ENCODE data around the gene TMEM135.

The TMEM135 gene

GRCh38 chr11:87356428-87356827 is 318.7 kb downstream of the TMEM135 start:
- no peaks in the 10 kb centered on the region for H3K27me3 ChIP-seq (ENCODE audit: insufficient read depth, insufficient read length)
- H3K9ac ChIP-seq (ENCODE audit: insufficient read length, low read depth): no peak overlapping the region
- no peaks in the 10 kb centered on the region for H3K9me3 ChIP-seq (ENCODE audit: insufficient read depth, low read length)
- no peaks in the 10 kb centered on the region for H3K4me1 ChIP-seq (ENCODE audit: insufficient read depth, insufficient read length)
- no peak overlapping the region for H3K4me3 ChIP-seq (ENCODE audit: insufficient read length, low read depth)
- no peak for TF ChIP-seq YY1 (IDR thresholded peaks at IDR 0.05; ENCODE audit: insufficient read depth, insufficient read length)
- TF ChIP-seq ZNF274 (IDR thresholded peaks at IDR 0.05; ENCODE audit: low read depth, low read length): no peak
- TF ChIP-seq SUZ12 (IDR thresholded peaks at IDR 0.05; ENCODE audit: extremely low read depth, insufficient read depth, insufficient read length): no peak
- DNase-seq (ENCODE audit: low read depth, low spot score): no peak
- no peaks in the 10 kb centered on the region for H3K36me3 ChIP-seq (ENCODE audit: insufficient read depth, insufficient read length, low read length)

- TF ChIP-seq ZNF274 (IDR thresholded peaks at IDR 0.05; ENCODE audit: low read depth, low read length) (no peak), YY1 (IDR thresholded peaks at IDR 0.05; ENCODE audit: insufficient read depth, insufficient read length) (no peak), SUZ12 (IDR thresholded peaks at IDR 0.05; ENCODE audit: extremely low read depth, insufficient read depth, insufficient read length) (no peak)
- no peaks in the 10 kb centered on the region for H3K36me3 ChIP-seq (ENCODE audit: insufficient read depth, insufficient read length, low read length)
- no peaks in the 10 kb centered on the region for H3K9me3 ChIP-seq (ENCODE audit: insufficient read depth, low read length)
- no peak for DNase-seq (ENCODE audit: low read depth, low spot score)
- H3K4me3 ChIP-seq (ENCODE audit: insufficient read length, low read depth): no peak overlapping the region
- H3K9ac ChIP-seq (ENCODE audit: insufficient read length, low read depth): no peak overlapping the region
- no peaks in the 10 kb centered on the region for H3K4me1 ChIP-seq (ENCODE audit: insufficient read depth, insufficient read length)
- H3K27me3 ChIP-seq (ENCODE audit: insufficient read depth, insufficient read length): no peaks in the 10 kb centered on the region
These were observed 320.7 kb downstream of the TMEM135 start for GRCh38 chr11:87358461-87358860.

- no peaks in the 10 kb centered on the region for H3K4me1 ChIP-seq (ENCODE audit: insufficient read depth, insufficient read length)
- H3K9me3 ChIP-seq (ENCODE audit: insufficient read depth, low read length): no peaks in the 10 kb centered on the region
- no peak for TF ChIP-seq YY1 (IDR thresholded peaks at IDR 0.05; ENCODE audit: insufficient read depth, insufficient read length)
- no peak for TF ChIP-seq SUZ12 (IDR thresholded peaks at IDR 0.05; ENCODE audit: extremely low read depth, insufficient read depth, insufficient read length)
- TF ChIP-seq ZNF274 (IDR thresholded peaks at IDR 0.05; ENCODE audit: low read depth, low read length): no peak
- no peaks in the 10 kb centered on the region for H3K36me3 ChIP-seq (ENCODE audit: insufficient read depth, insufficient read length, low read length)
- no peaks in the 10 kb centered on the region for H3K27me3 ChIP-seq (ENCODE audit: insufficient read depth, insufficient read length)
- no peak overlapping the region for H3K9ac ChIP-seq (ENCODE audit: insufficient read length, low read depth)
- H3K4me3 ChIP-seq (ENCODE audit: insufficient read length, low read depth): no peak overlapping the region
- DNase-seq (ENCODE audit: low read depth, low spot score): no peak
These were observed 321.7 kb downstream of the TMEM135 start for GRCh38 chr11:87359401-87359800.

- Histone ChIP-seq H3K9me3 (ENCODE audit: insufficient read depth, low read length) (no peaks in the 10 kb centered on the region), H3K4me3 (ENCODE audit: insufficient read length, low read depth) (no peak overlapping the region), H3K4me1 (ENCODE audit: insufficient read depth, insufficient read length) (no peaks in the 10 kb centered on the region), H3K9ac (ENCODE audit: insufficient read length, low read depth) (no peak overlapping the region), H3K27me3 (ENCODE audit: insufficient read depth, insufficient read length) (no peaks in the 10 kb centered on the region), H3K36me3 (ENCODE audit: insufficient read depth, insufficient read length, low read length) (no peaks in the 10 kb centered on the region)
- no peak for DNase-seq (ENCODE audit: low read depth, low spot score)
- TF ChIP-seq ZNF274 (IDR thresholded peaks at IDR 0.05; ENCODE audit: low read depth, low read length) (no peak), SUZ12 (IDR thresholded peaks at IDR 0.05; ENCODE audit: extremely low read depth, insufficient read depth, insufficient read length) (no peak)
These were observed 324.2 kb downstream of the TMEM135 start for GRCh38 chr11:87361891-87362290.

GRCh38 chr11:87366346-87366745 is 328.6 kb downstream of the TMEM135 start:
- Histone ChIP-seq H3K9me3 (ENCODE audit: insufficient read depth, low read length) (no peaks in the 10 kb centered on the region), H3K9ac (ENCODE audit: insufficient read length, low read depth) (no peak overlapping the region), H3K36me3 (ENCODE audit: insufficient read depth, insufficient read length, low read length) (no peaks in the 10 kb centered on the region), H3K4me1 (ENCODE audit: insufficient read depth, insufficient read length) (no peaks in the 10 kb centered on the region), H3K27me3 (ENCODE audit: insufficient read depth, insufficient read length) (no peaks in the 10 kb centered on the region), H3K4me3 (ENCODE audit: insufficient read length, low read depth) (no peak overlapping the region)
- no peak for TF ChIP-seq YY1 (IDR thresholded peaks at IDR 0.05; ENCODE audit: insufficient read depth, insufficient read length)
- TF ChIP-seq ZNF274 (IDR thresholded peaks at IDR 0.05; ENCODE audit: low read depth, low read length): no peak
- TF ChIP-seq SUZ12 (IDR thresholded peaks at IDR 0.05; ENCODE audit: extremely low read depth, insufficient read depth, insufficient read length): no peak
- DNase-seq (ENCODE audit: low read depth, low spot score): no peak

GRCh38 chr11:87366763-87367405 is 329.1 kb downstream of the TMEM135 start:
- TF ChIP-seq YY1 (IDR thresholded peaks at IDR 0.05; ENCODE audit: insufficient read depth, insufficient read length): no peak
- no peak for TF ChIP-seq SUZ12 (IDR thresholded peaks at IDR 0.05; ENCODE audit: extremely low read depth, insufficient read depth, insufficient read length)
- TF ChIP-seq ZNF274 (IDR thresholded peaks at IDR 0.05; ENCODE audit: low read depth, low read length): no peak
- DNase-seq (ENCODE audit: low read depth, low spot score): no peak
- Histone ChIP-seq H3K36me3 (ENCODE audit: insufficient read depth, insufficient read length, low read length) (no peaks in the 10 kb centered on the region), H3K9me3 (ENCODE audit: insufficient read depth, low read length) (no peaks in the 10 kb centered on the region), H3K4me3 (ENCODE audit: insufficient read length, low read depth) (no peak overlapping the region), H3K27me3 (ENCODE audit: insufficient read depth, insufficient read length) (no peaks in the 10 kb centered on the region), H3K9ac (ENCODE audit: insufficient read length, low read depth) (no peak overlapping the region), H3K4me1 (ENCODE audit: insufficient read depth, insufficient read length) (no peaks in the 10 kb centered on the region)

GRCh38 chr11:87368151-87368550 is 330.4 kb downstream of the TMEM135 start:
- TF ChIP-seq YY1 (IDR thresholded peaks at IDR 0.05; ENCODE audit: insufficient read depth, insufficient read length) (no peak), ZNF274 (IDR thresholded peaks at IDR 0.05; ENCODE audit: low read depth, low read length) (no peak), SUZ12 (IDR thresholded peaks at IDR 0.05; ENCODE audit: extremely low read depth, insufficient read depth, insufficient read length) (no peak)
- Histone ChIP-seq H3K4me3 (ENCODE audit: insufficient read length, low read depth) (no peak overlapping the region), H3K36me3 (ENCODE audit: insufficient read depth, insufficient read length, low read length) (no peaks in the 10 kb centered on the region), H3K9ac (ENCODE audit: insufficient read length, low read depth) (no peak overlapping the region), H3K27me3 (ENCODE audit: insufficient read depth, insufficient read length) (no peaks in the 10 kb centered on the region), H3K9me3 (ENCODE audit: insufficient read depth, low read length) (no peaks in the 10 kb centered on the region), H3K4me1 (ENCODE audit: insufficient read depth, insufficient read length) (no peaks in the 10 kb centered on the region)
- no peak for DNase-seq (ENCODE audit: low read depth, low spot score)

Measured in NT2/D1 (cell line).